GM23248 (cell line): Measurements from ENCODE around the gene IFI27. TPM values are rescaled to one million over a fixed set of nuclear protein-coding genes. Genes with fewer than 3 reads are reported as not detected.

Experiments used
- DNase-seq: peaks from one replicate; pipeline ENCODE4 v3.0.0-alpha.2; 2015
- H2AFZ ChIP-seq: fragments of 200-600 bp; sonication (generic); 2 replicates; pipeline ENCODE4 v1.6.1; 2016; ENCODE audit warnings: antibody characterized with exemption
- H3F3A ChIP-seq: fragments of 200-600 bp; sonication (generic); 2 replicates; pipeline ENCODE4 v1.6.1; 2016; ENCODE audit warnings: mild to moderate bottlenecking, antibody characterized with exemption, mixed run types; ENCODE audit not compliant: insufficient read depth
- H3K27ac ChIP-seq: fragments of 200-600 bp; sonication (generic); 2 replicates; pipeline ENCODE4 v1.5.1; 2016; ENCODE audit warnings: mild to moderate bottlenecking
- H3K27me3 ChIP-seq: fragments of 200-600 bp; sonication (generic); replicated peaks from 2 replicates; pipeline ENCODE4 v1.6.1; 2016; ENCODE audit warnings: mild to moderate bottlenecking; ENCODE audit not compliant: insufficient read depth
- H3K36me3 ChIP-seq: fragments of 200-600 bp; sonication (generic); 2 replicates; pipeline ENCODE4 v1.6.1; 2016; ENCODE audit warnings: low read depth, mild to moderate bottlenecking
- H3K4me1 ChIP-seq: fragments of 200-600 bp; sonication (generic); 2 replicates; pipeline ENCODE4 v1.6.1; 2016; ENCODE audit warnings: mild to moderate bottlenecking; ENCODE audit not compliant: insufficient read depth
- H3K4me2 ChIP-seq: fragments of 200-600 bp; sonication (generic); one replicate; pipeline ENCODE4 v1.6.1; 2016; ENCODE audit warnings: mild to moderate bottlenecking; ENCODE audit not compliant: unreplicated experiment
- H3K4me3 ChIP-seq: fragments of 200-600 bp; sonication (generic); 2 replicates; pipeline ENCODE4 v1.5.1; 2016; ENCODE audit warnings: mild to moderate bottlenecking
- H3K79me2 ChIP-seq: fragments of 200-600 bp; sonication (generic); 2 replicates; pipeline ENCODE4 v1.6.1; 2016; ENCODE audit warnings: mild to moderate bottlenecking; ENCODE audit not compliant: insufficient read depth
- H3K9ac ChIP-seq: fragments of 200-600 bp; sonication (generic); 2 replicates; pipeline ENCODE4 v1.6.1; 2016; ENCODE audit warnings: mild to moderate bottlenecking
- H3K9me2 ChIP-seq: fragments of 200-600 bp; sonication (generic); 2 replicates; pipeline ENCODE4 v1.6.1; 2016; ENCODE audit warnings: mixed run types, mild to moderate bottlenecking, moderate library complexity; ENCODE audit not compliant: insufficient read depth
- H3K9me3 ChIP-seq: fragments of 200-600 bp; sonication (generic); one replicate; pipeline ENCODE4 v1.6.1; 2017; ENCODE audit warnings: low read depth
- H4K20me1 ChIP-seq: fragments of 200-600 bp; sonication (generic); 2 replicates; pipeline ENCODE4 v1.6.0; 2016; ENCODE audit not compliant: insufficient read depth
- EZH2 ChIP-seq: fragments of 200-600 bp; sonication (generic); IDR thresholded peaks from 2 replicates; pipeline ENCODE4 v1.6.1; 2018; ENCODE audit warnings: antibody characterized with exemption, mild to moderate bottlenecking; ENCODE audit not compliant: insufficient read depth, poor library complexity, severe bottlenecking
- EZH2phosphoT487 ChIP-seq: fragments of 200-600 bp; sonication (generic); IDR thresholded peaks from 2 replicates; pipeline ENCODE4 v1.6.1; 2018; ENCODE audit warnings: antibody characterized with exemption, moderate library complexity, mild to moderate bottlenecking, low read depth; ENCODE audit not compliant: insufficient read depth
- WGBS, 2 experiments: methylation state at CpG; one replicate each; pipeline ENCODE4 v1.1.6; 2015 to 2017; ENCODE audit warnings: low lambda C conversion rate in 2 of 2, low coverage in 1 of 2; ENCODE audit errors: missing lambda C conversion rate in 2 of 2; 5-methylcytosine and 5-hydroxymethylcytosine counted together
- in situ Hi-C: fragments of 300-500 bp; cut with MboI; formaldehyde crosslinking; loops from 2 replicates; pipeline ENCODE4 v1.15.0; 2020
- polyA plus RNA-seq: library from polyadenylated mRNA; unstranded; fragments of >200 nt; fragmentation: Nextera tagmentation; extraction: Ambion mirVana; gene quantifications from 2 replicates; pipeline ENCODE4 v1.2.1, GENCODE V29; 2016
- total RNA-seq: library from RNA; depleted of rRNA; stranded (reverse); fragments of >200 nt; shearing (Covaris generic); gene quantifications from 2 replicates; pipeline ENCODE4 v1.2.3, GENCODE V29; 2014; rRNA removed

Gene IFI27
- total and polyA plus RNA-seq, 2 experiments from 2014 or later: not detected

DNA sequence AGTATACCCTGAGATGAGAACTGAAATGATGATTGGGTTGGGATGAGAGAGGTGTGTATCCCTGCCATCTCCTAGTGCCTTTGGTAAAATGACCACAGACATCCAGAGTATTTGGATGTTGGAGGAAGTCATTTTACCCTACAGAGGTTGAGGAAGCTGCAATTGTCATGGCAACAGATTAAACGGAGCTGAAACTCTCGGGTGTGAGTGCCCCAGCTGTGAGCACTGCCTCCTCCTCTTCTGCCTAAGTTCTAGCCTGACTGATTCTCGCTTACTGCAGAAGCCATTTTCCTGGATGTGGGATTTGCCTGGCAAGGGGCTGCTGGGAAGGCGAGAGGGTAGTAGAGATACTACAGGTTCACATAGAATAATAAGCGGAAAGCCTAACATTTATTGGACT lies 53.3 kb downstream of the IFI27 start:
- Histone ChIP-seq H3K9me3 (no peaks in the 10 kb centered on the region), H3K79me2 (no peaks in the 10 kb centered on the region), H3K4me1 (no peaks in the 10 kb centered on the region), H3K27ac (no peak overlapping the region), H3K4me3 (no peak overlapping the region), H3K9me2 (no peaks in the 10 kb centered on the region), H3K36me3 (no peaks in the 10 kb centered on the region), H3K27me3 (peaks cover 7% of the 10 kb centered on the region), H4K20me1 (no peaks in the 10 kb centered on the region), H3F3A (no peaks in the 10 kb centered on the region), H2AFZ (no peak overlapping the region), H3K9ac (no peak overlapping the region), H3K4me2 (no peak overlapping the region)
- WGBS, 2 experiments: 73 to 75% methylated on average over 5 of the region's 5 CpGs
- TF ChIP-seq EZH2phosphoT487 (no peak), EZH2 (no peak)
- in situ Hi-C loops: no loop called here
- no peak for DNase-seq

GRCh38 chr14:94164685-94165431 lies 54.3 kb downstream of the IFI27 start:
- TF ChIP-seq EZH2: no peak
- TF ChIP-seq EZH2phosphoT487: no peak
- Histone ChIP-seq H3K4me2 (no peak overlapping the region), H3K79me2 (no peaks in the 10 kb centered on the region), H3K27ac (no peak overlapping the region), H3K4me1 (no peaks in the 10 kb centered on the region), H3K27me3 (peaks cover 7% of the 10 kb centered on the region), H3K9me2 (no peaks in the 10 kb centered on the region), H3K9me3 (no peaks in the 10 kb centered on the region), H3F3A (no peaks in the 10 kb centered on the region), H3K9ac (no peak overlapping the region), H2AFZ (no peak overlapping the region), H3K36me3 (no peaks in the 10 kb centered on the region), H3K4me3 (no peak overlapping the region), H4K20me1 (no peaks in the 10 kb centered on the region)
- WGBS, 2 experiments: 17 to 19% methylated on average over 25 to 26 of the region's 26 CpGs
- no peak for DNase-seq
- in situ Hi-C loops: no loop called here

GRCh38 chr14:94165744-94166143 lies 55.2 kb downstream of the IFI27 start:
- H3K36me3 ChIP-seq: no peaks in the 10 kb centered on the region
- in situ Hi-C loops: no loop called here

More at GRCh38 chr14:94165744-94166143, 55.2 kb downstream of the IFI27 start:
- H3K9ac ChIP-seq: no peak overlapping the region
- no peaks in the 10 kb centered on the region for H3K79me2 ChIP-seq
- H3K4me2 ChIP-seq: no peak overlapping the region
- peaks cover 7% of the 10 kb centered on the region for H3K27me3 ChIP-seq
- no peak overlapping the region for H3K27ac ChIP-seq
- peaks cover under 1% of the 10 kb centered on the region; the same call in 1 of the 2 replicates for H3K4me1 ChIP-seq
- TF ChIP-seq EZH2 (no peak), EZH2phosphoT487 (no peak)
- H3K9me2 ChIP-seq: no peaks in the 10 kb centered on the region
- H3K4me3 ChIP-seq: no peak overlapping the region
- no peaks in the 10 kb centered on the region for H3F3A ChIP-seq
- no peak for DNase-seq
- no peaks in the 10 kb centered on the region for H4K20me1 ChIP-seq
- no peaks in the 10 kb centered on the region for H3K9me3 ChIP-seq
- H2AFZ ChIP-seq: no peak overlapping the region
- WGBS, 2 experiments: 88 to 90% methylated on average over 3 of the region's 3 CpGs

Other genes starting within 250 kb of the IFI27 start
- gene FAM181A, start 183.4 kb upstream of the IFI27 start, total RNA-seq: not detected in 2 replicates
- gene FAM181A, start 183.4 kb upstream of the IFI27 start, polyA plus RNA-seq: not detected in 2 replicates
- gene ASB2, start 134.2 kb upstream of the IFI27 start, total RNA-seq: not detected in 2 replicates
- 0.06 and 0.18 TPM in 2 replicates for gene ASB2, start 134.2 kb upstream of the IFI27 start, polyA plus RNA-seq
- not detected in 2 replicates for gene CCDC197, start 113.4 kb upstream of the IFI27 start, total RNA-seq
- gene CCDC197, start 113.4 kb upstream of the IFI27 start, polyA plus RNA-seq: not detected in 2 replicates
- 1.0 and 1.9 TPM in 2 replicates for gene OTUB2, start 84.4 kb upstream of the IFI27 start, total RNA-seq
- gene OTUB2, start 84.4 kb upstream of the IFI27 start, polyA plus RNA-seq: 1.3 and 1.6 TPM in 2 replicates
- 123 and 125 TPM in 2 replicates for gene DDX24, start 29.5 kb upstream of the IFI27 start, total RNA-seq
- 143 and 149 TPM in 2 replicates for gene DDX24, start 29.5 kb upstream of the IFI27 start, polyA plus RNA-seq
- gene IFI27L1, start 29.4 kb upstream of the IFI27 start, total RNA-seq: 13.5 and 14.2 TPM in 2 replicates
- 31.8 and 32.6 TPM in 2 replicates for gene IFI27L1, start 29.4 kb upstream of the IFI27 start, polyA plus RNA-seq
- 61.7 and 95.3 TPM in 2 replicates for gene IFI27L2, start 18.9 kb downstream of the IFI27 start, total RNA-seq
- 161 and 170 TPM in 2 replicates for gene IFI27L2, start 18.9 kb downstream of the IFI27 start, polyA plus RNA-seq
- under 0.01 and 0.22 TPM in 2 replicates for gene PPP4R4, start 63.6 kb downstream of the IFI27 start, total RNA-seq
- 0.11 TPM in 2 replicates for gene PPP4R4, start 63.6 kb downstream of the IFI27 start, polyA plus RNA-seq
- gene SERPINA10, start 182.5 kb downstream of the IFI27 start, total RNA-seq: not detected in 2 replicates
- not detected in 2 replicates for gene SERPINA10, start 182.5 kb downstream of the IFI27 start, polyA plus RNA-seq
- not detected in 2 replicates for gene SERPINA6, start 212.6 kb downstream of the IFI27 start, total RNA-seq
- gene SERPINA6, start 212.6 kb downstream of the IFI27 start, polyA plus RNA-seq: not detected in 2 replicates